ENCODE measurements around the gene FAM117B. TPM values are rescaled to one million over a fixed set of nuclear protein-coding genes. Genes with fewer than 3 reads are reported as not detected.

FAM117B gene
- total and polyA plus RNA-seq, 9 donors, result 2.5 to 4.8 (median 3.2) TPM

Other genes with a start within 250 kb of the FAM117B start
- gene ICA1L, start 236.8 kb downstream of the FAM117B start, total RNA-seq, result 12.1 TPM
- 10 to 100 TPM in 3 of 8 donors, 1 to 10 TPM in 5; 7.0 to 12.1 (median 9.4) TPM for gene ICA1L, start 236.8 kb downstream of the FAM117B start, polyA plus RNA-seq (ENCODE audit: insufficient read depth in 1 of 8, insufficient read length in 8 of 8, low replicate concordance in 1 of 8)